Measurements from ENCODE around the gene C2orf81.

GRCh38 chr2:74426181-74426758 lies 4.9 kb upstream of the C2orf81 start:
- TF ChIP-seq CTCF (IDR thresholded peaks at IDR 0.05): no peak
- TF ChIP-seq EP300 (IDR thresholded peaks at IDR 0.05): no peak
- no peak for TF ChIP-seq POLR2AphosphoS5 (IDR thresholded peaks at IDR 0.05)
